Right ventricle myocardium superior (tissue), 1 donor: ENCODE measurements around the gene FUOM. TPM values are rescaled to one million over a fixed set of nuclear protein-coding genes. Genes with fewer than 3 reads are reported as not detected.
A peak's percentile ranks its signal among the peaks of the same experiment; 100 is the strongest.

ENCODE experiments used
- ATAC-seq: fragments of 200-7000 bp; cut with Tn5 transposase; one replicate; pipeline ENCODE4 v1.9.1; 2020; ENCODE audit warnings: mild to moderate bottlenecking; ENCODE audit not compliant: poor library complexity
- DNase-seq: peaks from one replicate; pipeline ENCODE4 v3.0.0-alpha.2; 2020
- intact Hi-C: fragments of 100-400 bp; cut with DNase I; formaldehyde crosslinking; loops from one replicate; pipeline ENCODE4 v1.11.2; 2022
- long read RNA-seq: library from polyadenylated mRNA; unstranded; transcript quantifications from one replicate; pipeline ENCODE4 v2.0.0, GENCODE V29; 2021
- total RNA-seq: library from RNA; stranded (reverse); fragmentation: NEBNext Ultra II Directional; extraction: Animal tissue kit (Norgen Biotek cat#: 25700); gene quantifications from one replicate; pipeline ENCODE4 v1.2.1, GENCODE V29; 2021
- donor health status: DM: no; HTN: yes; CAD: no; lungs with severe emphysema.

Gene FUOM, protein sequence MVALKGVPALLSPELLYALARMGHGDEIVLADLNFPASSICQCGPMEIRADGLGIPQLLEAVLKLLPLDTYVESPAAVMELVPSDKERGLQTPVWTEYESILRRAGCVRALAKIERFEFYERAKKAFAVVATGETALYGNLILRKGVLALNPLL
- total RNA-seq: 7.4 TPM
- long read RNA-seq, partial matches to known transcripts: 3 of 10 reads
- long read RNA-seq, other reads (novel, unspliced or antisense): 3 of 10 reads

DNA sequence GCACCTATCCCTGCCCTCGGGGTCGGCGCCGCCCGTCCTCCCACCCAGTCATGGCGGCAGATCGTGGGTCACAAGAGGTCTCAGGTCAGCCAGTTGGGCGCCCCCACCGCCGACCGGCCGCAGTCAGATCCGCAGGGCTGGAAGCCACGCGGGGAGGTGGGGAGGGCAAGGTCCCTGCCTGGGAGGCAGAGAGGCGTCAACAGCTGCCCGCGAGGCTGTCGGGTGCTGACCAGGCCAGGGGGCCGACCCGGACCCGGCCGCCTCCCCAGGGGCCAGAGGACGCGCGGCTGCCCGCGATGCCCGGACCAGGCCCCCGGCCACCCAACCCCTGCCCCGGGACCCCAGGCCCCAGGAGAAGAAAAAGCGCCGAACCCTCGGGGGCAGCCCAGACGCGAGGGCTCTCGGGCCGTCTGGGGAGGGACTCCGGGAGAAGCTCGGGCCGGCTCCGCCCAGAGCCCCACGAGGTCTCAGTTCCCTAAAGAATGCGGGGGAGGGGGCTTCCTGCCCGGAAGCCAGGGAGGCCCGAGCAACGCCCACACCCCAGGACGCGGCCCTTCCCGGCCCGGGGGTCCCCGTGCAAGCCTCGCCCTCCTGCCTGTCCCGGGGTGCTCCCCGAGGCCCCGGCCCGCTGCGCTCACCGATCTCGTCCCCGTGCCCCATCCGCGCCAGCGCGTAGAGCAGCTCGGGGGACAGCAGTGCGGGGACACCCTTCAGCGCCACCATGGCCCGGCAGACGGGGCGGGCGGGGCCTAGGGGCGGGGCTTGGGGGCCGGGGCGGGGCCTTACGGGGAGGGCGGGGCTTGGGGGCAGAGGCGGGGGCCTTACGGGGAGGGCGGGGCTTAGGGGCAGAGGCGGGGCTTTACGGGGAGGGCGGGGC is at the start of gene FUOM:
Gene FUOM (minus strand): TSS at position 735 of the 877 bp plus-strand sequence. CDS start 12 bp downstream, at position 723.
- intact Hi-C loops: no loop called here
- DNase-seq: peak; percentile 75
- peak; percentile 87 for ATAC-seq

DNA sequence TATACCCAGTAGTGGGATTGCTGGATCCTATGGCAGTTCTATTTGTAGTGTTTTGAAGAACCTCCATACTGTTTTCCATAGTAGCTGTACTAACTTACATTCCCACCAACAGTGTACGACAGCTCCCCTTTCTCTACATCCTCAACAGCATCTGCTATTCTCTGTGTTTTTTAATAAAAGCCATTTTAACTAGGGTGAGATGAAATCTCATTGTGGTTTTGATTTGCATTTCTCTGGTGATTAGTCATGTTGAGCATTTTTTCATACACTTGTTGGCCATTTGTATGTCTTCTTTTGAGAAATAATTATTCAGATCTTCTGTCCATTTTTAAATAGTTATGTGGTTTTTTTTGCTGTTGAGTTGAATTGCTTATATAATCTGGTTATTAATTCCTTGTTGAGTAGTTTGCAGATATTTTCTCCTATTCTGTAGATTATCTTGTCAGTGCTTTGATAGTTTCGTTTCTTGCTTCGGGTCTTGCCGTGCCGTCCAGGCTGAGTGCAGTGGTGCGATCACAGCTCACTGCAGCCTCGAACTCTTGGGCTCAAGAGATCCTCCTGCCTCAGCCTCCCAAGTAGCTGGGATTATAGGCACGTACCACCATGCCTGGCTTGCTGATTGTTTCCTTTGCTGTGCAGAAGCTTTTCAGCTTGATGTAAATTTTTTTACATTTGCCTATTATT is 48.2 kb upstream of the FUOM start:
- DNase-seq: no peak
- intact Hi-C loops: no loop called here
- no peak for ATAC-seq

DNA sequence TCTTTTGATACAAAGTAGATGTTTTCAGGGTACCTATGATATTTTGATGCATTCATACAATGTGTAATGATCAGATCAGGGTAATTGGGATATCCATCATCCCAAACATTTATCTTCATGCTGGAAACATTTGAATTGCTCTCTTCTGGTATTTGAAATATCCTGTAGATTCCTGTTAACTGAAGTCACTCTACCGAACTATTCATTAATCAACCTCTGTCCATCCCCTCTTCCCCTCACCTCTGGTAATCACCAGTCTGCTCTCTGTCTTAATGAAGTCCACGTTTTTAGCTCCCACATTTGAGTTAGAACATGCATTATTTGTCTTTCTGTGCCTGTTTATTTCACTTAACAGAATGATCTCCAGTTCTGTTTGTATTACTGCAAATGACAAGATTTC is 47.5 kb upstream of the FUOM start:
- DNase-seq: no peak
- intact Hi-C loops: no loop called here
- ATAC-seq: no peak

DNA sequence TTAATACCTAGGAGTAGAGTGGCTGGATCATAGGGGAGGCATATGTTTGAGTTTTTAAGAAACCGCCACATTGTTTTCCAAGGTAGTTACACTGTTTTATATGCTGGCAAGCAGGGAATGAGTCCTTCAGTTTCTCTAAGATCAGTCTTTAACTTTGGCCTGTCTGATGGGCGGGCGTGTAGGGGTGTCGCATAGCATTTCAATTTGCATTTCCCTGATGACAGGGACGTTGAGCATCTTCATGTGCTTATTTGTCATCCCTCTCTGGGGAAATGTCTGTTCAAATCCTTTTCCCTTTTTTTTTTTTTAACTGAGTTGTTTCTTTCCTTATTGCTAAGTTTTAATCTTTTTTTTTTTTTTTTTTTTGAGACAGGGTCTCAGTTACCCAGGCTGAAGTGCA is 46.0 kb upstream of the FUOM start:
- DNase-seq (no peak), ATAC-seq (no peak)
- intact Hi-C loops: no loop called here

DNA sequence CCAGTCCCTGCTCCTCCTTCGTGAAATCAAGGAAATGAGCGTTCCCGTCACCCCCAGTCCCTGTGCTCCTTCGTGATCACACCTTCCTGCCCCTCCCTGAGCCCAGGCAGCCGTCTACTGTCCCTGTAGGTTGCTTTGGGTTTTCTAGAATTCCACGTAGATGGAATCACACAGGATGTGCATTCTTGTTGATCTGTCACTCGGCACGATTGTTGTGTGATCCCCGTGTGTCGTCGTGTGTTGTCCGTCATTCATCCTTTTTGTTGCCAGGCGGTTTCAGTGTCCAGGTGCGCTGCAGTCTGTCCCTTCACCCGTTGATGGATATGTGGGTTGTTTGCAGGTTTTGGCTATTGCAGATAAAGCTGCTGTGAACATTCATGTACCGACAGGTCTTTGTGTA is 45.5 kb upstream of the FUOM start:
- DNase-seq: no peak
- no peak for ATAC-seq
- intact Hi-C loops: no loop called here

DNA sequence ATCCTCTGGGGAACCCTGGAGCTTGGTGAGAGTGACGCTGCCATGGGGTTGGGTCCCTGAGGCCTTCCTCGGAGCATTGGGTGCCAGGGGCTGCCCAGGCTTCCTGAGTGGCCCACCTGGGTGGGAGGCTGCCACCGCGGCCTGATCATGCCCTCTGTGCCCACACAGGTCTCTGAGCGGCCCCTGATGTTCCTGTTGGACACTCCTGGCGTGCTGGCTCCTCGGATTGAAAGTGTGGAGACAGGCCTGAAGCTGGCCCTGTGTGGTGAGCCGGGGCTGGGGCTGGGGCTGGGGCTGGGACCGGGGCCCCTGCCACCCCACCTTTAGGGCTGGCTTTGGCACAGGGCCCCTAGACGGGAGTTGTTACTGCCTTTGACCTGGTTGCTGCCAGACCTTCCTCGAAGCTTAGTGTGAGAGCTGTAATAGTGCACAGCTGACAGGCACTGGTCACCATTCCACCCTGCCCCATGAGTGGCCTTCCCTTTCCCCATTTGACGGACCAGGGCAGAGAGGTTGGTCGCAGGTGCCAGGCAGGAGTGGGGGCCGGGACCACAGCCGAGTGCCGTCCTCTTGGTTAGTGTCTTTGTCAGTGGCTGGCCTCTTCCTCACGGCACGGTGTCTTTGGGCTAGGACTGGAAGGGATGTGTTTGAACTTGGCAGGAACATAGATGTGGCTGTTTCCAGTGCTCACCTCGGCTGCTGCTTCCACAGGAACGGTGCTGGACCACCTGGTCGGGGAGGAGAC is 44.3 kb upstream of the FUOM start:
- intact Hi-C loops: no loop called here
- DNase-seq (no peak), ATAC-seq (no peak)

DNA sequence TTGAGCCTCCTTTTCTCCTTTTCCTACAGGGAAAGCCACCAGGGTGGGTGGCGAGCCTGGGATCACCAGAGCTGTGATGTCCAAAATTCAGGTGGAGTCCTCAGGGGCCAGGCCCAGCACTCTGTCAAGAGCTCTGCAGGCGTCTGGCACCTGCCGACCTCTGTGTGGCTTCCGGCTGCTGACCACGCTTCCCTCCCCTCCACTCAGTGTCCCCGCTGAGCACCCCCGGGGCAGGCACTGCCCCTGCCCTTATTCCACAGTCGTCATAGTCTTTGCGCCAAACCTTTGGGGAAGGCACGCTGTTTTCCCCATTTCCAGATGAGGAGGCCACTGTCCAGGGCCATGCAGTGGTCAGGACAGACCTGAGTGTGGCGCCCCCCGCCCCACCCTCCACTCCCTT is 43.7 kb upstream of the FUOM start:
- no peak for DNase-seq
- intact Hi-C loops: no loop called here
- no peak for ATAC-seq

DNA sequence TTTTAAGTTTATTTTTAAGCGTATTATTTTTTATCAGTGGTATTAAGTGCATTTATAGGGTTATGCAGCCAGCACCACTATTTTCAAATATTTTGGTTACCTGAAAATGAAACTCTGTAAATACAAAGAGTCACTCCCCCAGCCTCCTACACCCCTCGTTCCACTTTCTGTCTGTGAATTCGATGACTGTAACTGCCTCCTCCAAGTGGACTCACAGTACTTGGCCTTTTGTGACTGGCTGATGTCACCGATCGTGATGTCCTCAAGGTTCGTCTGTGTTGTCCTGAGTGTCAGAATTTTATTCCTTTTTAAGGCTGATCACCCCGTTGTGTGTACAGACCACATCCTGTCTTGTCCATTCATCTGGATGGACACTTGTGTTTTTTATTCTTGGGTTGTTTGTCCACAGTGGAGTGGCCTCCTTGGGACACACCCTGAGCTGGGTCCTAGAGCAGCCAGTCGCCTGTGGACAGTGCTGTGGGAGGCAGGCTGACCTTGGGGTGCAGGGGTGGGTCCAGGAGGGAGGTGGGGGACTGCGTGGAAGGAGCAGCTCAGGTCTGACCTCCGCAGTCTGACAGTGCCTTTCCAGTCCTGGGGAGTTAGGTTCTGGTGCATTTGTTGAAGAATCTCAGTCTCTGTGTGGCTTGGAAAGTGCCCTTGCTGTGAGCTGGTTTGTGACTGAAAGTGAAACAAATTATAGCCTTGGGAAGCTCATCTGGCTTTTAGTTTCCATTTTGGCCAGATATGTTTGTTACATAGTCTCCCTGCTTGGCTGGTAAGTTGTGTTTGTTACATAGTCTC is 43.0 kb upstream of the FUOM start:
- ATAC-seq: no peak
- DNase-seq: no peak
- intact Hi-C loops: no loop called here

DNA sequence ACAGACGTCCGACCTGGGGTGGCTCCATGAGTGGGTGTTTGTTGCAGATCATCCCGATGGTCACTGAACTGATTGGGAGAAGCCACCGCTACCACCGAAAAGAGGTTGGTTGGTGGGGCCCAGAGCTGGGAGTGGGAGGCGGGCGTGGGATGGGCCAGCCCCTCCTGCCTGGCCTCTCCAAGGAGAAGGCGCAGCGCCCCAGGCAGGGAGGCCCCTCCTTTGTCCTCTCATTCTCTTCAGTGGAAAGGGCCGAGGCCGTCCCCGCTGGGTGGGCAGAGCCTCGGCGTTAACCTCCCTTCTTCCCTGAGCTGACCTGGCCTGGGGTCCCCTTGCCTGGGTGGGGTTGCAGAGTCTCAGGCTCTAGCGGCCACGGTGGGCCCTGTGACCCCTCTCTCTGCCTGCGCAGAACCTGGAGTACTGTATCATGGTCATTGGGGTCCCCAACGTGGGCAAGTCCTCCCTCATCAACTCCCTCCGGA is 41.3 kb upstream of the FUOM start:
- intact Hi-C loops: no loop called here
- ATAC-seq (no peak), DNase-seq (no peak)

DNA sequence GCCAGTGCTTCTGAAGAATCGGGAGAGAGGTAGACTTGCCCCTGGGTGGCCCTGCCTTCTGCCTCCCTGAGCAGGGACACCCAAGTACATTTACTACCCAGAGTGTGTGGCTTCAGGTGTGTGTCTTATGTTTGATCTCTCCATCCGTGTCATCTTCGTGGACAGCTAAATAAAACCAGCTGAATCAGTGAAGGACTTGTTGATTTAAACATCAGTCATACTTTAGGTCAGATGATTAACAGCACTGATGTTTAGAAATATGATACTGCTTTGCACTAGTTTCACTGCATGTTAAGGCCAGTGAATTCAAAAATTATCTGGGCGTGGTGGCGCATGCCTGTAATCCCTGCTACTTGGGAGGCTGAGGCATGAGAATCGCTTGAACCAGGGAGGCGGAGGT is 40.1 kb upstream of the FUOM start:
- ATAC-seq (no peak), DNase-seq (no peak)
- intact Hi-C loops: no loop called here

DNA sequence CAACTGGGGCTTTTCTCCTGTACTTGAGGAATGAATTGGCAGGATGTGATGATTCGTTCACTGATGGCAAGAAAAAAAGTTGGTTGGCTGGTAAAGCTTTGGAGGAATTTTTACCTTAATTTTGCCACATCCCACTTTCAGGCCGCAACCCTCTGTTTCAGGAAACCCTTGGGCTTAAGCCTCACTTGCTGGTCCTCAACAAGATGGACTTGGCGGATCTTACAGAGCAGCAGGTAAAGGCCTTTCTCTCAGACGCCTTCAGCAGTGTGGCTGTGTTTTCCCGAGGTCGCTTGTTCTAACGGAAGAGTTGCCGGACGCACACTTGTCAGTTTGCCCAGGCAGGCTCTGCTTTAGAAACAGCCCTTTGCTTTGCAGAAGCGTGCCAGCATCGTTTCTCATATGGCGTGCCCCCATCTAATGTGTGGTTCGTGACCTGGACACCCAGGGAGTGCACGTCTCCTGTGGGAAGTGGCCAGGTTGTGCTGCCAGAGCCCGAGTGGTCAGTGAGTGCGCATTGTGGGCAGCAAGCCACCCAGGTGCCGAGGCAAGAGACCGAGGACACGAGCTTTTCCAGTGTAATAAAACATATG is 38.3 kb upstream of the FUOM start:
- intact Hi-C loops: no loop called here
- no peak for DNase-seq

DNA sequence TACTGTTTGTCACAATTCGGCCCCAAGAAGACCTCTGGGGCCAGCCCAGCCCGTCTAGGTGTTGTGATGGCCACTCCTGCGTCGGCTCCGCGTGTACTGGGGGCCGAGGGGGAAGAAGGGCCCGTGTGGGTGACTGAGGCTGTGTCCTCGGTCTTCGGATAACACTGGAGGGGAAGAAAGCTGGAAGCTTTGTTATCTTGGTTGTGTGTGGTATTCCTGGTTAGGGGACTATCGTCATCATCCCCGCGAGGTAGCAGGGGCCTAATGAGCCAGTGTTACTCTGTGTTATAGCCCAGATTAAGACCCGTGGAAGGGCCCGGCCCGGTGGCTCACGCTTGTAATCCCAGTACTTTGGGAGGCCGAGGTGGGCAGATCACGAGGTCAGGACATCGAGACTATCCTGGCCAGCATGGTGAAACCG is 37.0 kb upstream of the FUOM start:
- intact Hi-C loops: no loop called here
- DNase-seq: no peak
- ATAC-seq: no peak

More for the DNA sequence above, 38.3 kb upstream of the FUOM start:
- ATAC-seq: no peak

DNA sequence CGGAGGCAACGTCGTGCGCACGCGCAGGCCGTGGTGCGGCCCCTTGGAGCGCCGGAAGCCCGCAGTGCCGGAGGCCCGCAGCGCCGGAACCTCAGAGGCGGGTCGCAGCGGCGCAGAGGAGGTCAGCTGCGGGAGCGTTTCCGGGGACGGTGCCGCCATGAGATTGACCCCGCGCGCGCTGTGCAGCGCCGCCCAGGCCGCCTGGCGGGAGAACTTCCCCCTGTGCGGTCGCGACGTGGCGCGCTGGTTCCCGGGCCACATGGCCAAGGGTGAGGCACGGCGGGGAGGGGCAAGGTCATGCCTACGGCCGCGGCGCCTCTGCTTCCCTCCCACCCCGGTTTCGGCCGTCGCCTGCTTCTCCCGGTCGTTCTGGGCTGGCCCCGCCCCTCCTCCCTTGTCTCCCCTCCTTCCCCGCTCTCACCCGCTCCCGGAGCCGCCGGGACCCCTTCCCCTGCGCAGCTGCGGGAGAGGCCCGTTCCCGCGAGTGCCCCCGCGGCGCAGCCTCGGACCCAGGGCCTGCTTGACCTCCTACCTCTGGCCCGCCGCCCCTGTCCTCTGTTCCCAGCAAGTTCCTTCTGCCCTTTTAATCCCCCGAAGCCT is 36.3 kb upstream of the FUOM start, which contains the start of gene MTG1:
Gene MTG1 (plus strand): TSS at position 94 of the 600 bp plus-strand sequence. CDS start 64 bp downstream, at position 158.
- intact Hi-C loops: no loop called here
- peak; percentile 98 for ATAC-seq
- peak; percentile 97 for DNase-seq

DNA sequence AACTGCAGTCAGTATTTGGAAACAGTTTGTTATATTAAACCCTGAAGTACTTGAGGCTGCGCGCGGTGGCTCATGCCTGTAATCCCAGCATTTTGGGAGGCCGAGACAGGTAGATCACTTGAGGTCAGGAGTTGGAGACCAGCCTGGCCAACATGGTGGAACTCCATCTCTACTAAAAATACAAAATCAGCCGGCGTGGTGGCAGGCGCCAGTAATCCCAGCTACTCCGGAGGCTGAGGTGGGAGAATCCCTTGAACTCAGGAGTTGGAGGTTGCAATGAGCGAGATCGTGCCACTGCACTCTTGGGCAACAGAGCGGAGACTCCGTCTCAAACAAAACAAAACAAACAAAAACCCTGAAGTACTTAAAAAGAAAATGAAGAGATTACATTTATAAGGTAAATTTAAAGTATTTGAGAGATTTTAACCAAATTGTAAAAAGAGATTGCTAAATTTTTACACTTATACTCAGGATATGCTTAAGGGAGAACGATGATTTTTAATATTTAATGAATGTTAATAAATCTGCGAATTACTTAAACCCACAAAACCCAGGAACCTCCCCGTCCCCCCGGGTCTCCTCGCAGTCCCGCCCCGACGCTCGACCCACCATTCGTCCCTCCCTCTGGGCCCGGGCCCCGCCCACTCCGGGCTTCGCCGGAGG is 35.7 kb upstream of the FUOM start:
- intact Hi-C loops: no loop called here
- no peak for ATAC-seq
- no peak for DNase-seq

DNA sequence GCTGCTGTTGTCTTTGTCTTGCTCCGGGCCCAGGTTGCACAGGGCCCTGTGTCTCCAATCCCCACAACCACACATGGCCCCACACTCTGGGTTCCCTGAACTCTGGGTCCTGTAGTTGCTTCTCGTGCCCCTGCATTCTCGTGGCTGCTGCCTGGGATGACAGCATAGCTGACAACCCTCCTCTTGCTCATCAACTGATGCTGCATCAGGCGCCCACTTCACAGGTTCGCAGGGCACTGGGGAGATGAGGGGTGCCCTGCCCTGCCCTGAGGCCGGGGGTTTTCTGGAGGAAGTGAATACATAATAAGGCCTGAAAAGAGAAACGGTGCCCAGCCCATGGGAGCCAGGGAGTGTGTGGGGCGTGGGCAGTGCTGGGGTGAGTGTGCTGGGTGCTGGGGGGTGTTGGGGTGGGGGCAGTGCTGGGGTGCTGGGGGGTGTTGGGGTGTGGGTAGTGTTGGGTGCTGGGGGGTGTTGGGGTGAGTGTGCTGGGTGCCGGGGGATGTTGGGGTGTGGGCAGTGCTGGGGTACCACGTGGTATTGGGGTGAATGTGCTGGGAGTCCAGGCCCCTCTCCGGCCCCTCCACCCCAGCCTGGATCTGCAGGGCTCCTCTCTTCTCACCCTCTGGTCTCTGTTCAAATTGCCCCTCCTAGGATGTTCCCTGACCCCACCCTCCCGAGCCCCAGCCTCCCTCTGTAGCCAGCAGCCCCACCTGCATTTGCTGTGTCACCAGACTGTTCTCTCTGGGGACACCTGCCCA is 34.1 kb upstream of the FUOM start:
- DNase-seq: no peak

DNA sequence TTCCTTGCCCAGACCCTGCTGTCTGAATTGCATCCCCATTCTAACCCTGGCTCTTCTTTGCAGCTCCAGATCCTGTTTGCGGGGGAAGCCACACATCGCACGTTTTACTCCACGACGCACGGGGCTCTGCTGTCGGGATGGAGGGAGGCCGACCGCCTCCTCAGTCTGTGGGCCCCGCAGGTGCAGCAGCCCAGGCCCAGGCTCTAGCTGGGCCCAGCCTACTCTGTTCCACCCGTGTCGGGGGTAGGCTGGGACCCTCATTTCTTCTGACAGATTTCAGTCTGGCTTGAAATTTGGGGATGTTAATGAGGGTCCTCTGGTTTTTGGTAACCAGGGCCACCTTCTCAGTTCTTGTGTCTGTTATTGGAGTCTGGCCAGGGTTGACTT is 33.4 kb upstream of the FUOM start:
- DNase-seq (no peak), ATAC-seq (no peak)
- intact Hi-C loops: no loop called here

More for the DNA sequence above, 34.1 kb upstream of the FUOM start:
- no peak for ATAC-seq
- intact Hi-C loops: no loop called here
